GM19372 (cell line): ENCODE measurements around the gene SMIM36.
"Not testable (repeated sequence)": the region's sequence is repeated elsewhere in the genome, so short reads cannot be mapped to it uniquely, and the experiment has no call there.

Experiments
- ATAC-seq: cut with Tn5 transposase; IDR thresholded peaks from one replicate; pipeline ENCODE4 v1.9.1; 2021; ENCODE audit warnings: mild to moderate bottlenecking, low read depth, moderate library complexity; ENCODE audit not compliant: unreplicated experiment

The SMIM36 gene

GRCh38 chr17:55436224-55437158 is 74.8 kb downstream of the SMIM36 start:
- ATAC-seq: peak; percentile 10

GRCh38 chr17:55435408-55435807 is 75.8 kb downstream of the SMIM36 start:
- no peak for ATAC-seq

GRCh38 chr17:55434721-55435120 is 76.5 kb downstream of the SMIM36 start:
- no peak for ATAC-seq

- ATAC-seq: no peak
Measured at GRCh38 chr17:55433629-55434422, 77.4 kb downstream of the SMIM36 start.

GRCh38 chr17:55433029-55433628 is 78.1 kb downstream of the SMIM36 start:
- ATAC-seq: no peak

GRCh38 chr17:55432358-55433028 is 78.8 kb downstream of the SMIM36 start:
- ATAC-seq: no peak

GRCh38 chr17:55431914-55432313 is 79.3 kb downstream of the SMIM36 start:
- ATAC-seq: not testable (repeated sequence)

- ATAC-seq: no peak
Measured at GRCh38 chr17:55430541-55431288, 80.5 kb downstream of the SMIM36 start.

GRCh38 chr17:55427587-55427882 is 83.7 kb downstream of the SMIM36 start:
- peak; percentile 22 for ATAC-seq

GRCh38 chr17:55426851-55427586 is 84.2 kb downstream of the SMIM36 start:
- ATAC-seq: peak; percentile 57

GRCh38 chr17:55424893-55425540 is 86.2 kb downstream of the SMIM36 start:
- ATAC-seq: no peak

GRCh38 chr17:55423535-55423934 is 87.7 kb downstream of the SMIM36 start:
- no peak for ATAC-seq

- not testable (repeated sequence) for ATAC-seq
Measured at GRCh38 chr17:55422828-55423164, 88.5 kb downstream of the SMIM36 start.

- peak; percentile 30 for ATAC-seq
Measured at GRCh38 chr17:55421179-55421934, 89.9 kb downstream of the SMIM36 start, which contains the start of gene MMD. Gene MMD, minus strand, starts transcription at chr17:55421835. Its CDS starts 140 bp downstream, at chr17:55421695.

- ATAC-seq: no peak
Measured at GRCh38 chr17:55420776-55421178, 90.5 kb downstream of the SMIM36 start.

GRCh38 chr17:55420067-55420775 is 91.0 kb downstream of the SMIM36 start:
- peak; percentile 33 for ATAC-seq
